ENCODE data around the gene SLC41A3.

DNA sequence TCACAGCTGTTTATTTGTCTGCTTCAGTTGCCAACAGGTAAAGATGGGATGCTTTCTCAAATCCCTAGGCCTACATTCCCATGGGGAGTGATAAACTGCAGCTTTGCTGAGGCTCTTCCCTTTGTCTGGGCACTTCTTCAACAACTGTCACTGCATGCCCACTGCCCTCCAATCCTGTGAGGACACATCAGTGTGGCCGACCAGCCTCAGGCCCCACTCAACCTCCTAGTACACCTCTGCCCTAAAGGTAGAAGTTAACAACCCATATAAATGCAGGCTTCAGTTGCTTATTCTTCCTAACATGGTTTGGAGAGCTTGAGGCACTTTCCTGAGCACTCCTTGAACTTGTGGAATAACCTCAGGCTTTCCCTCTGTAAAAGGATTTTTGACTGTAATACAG lies 65.4 kb downstream of the SLC41A3 start:
- TF ChIP-seq, protein P1, sequence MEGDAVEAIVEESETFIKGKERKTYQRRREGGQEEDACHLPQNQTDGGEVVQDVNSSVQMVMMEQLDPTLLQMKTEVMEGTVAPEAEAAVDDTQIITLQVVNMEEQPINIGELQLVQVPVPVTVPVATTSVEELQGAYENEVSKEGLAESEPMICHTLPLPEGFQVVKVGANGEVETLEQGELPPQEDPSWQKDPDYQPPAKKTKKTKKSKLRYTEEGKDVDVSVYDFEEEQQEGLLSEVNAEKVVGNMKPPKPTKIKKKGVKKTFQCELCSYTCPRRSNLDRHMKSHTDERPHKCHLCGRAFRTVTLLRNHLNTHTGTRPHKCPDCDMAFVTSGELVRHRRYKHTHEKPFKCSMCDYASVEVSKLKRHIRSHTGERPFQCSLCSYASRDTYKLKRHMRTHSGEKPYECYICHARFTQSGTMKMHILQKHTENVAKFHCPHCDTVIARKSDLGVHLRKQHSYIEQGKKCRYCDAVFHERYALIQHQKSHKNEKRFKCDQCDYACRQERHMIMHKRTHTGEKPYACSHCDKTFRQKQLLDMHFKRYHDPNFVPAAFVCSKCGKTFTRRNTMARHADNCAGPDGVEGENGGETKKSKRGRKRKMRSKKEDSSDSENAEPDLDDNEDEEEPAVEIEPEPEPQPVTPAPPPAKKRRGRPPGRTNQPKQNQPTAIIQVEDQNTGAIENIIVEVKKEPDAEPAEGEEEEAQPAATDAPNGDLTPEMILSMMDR (IDR thresholded peaks at IDR 0.05): no peak
- no peak for TF ChIP-seq POLR2A (IDR thresholded peaks at IDR 0.05)
